ENCODE results near the gene TRMT10C. TPM values are rescaled to one million over a fixed set of nuclear protein-coding genes. Genes with fewer than 3 reads are reported as not detected.

TRMT10C gene
- total RNA-seq, 1 donor, result 38.4 TPM

DNA sequence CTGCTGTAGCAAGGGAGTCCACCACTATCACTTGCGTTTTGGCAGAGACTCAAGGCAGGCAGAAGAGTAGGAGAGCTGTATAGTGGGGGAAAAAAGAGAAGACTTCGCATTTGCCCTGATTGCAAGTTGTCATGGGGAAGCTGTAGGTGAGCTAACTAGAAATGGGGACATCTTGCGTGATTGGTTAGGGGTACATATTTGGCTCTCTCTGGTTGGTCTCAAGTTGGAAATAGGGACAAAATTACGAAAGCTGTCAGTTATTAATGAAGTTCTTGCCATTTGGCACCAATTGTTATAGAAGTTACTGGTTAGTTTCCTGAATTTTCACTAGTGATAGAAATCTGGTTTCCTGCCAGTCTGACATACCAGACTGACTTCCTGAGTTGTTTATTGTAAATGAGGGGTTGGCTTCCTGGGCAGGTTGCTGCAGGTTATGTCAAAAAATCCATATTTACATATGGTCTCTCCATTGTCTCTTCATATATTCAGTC, 40.4 kb upstream of the TRMT10C start:
- no peak for DNase-seq (ENCODE audit: low read depth)
- H3K4me3 ChIP-seq (ENCODE audit: low read depth, low read length), result no peak overlapping the region
- TF ChIP-seq, protein P1, sequence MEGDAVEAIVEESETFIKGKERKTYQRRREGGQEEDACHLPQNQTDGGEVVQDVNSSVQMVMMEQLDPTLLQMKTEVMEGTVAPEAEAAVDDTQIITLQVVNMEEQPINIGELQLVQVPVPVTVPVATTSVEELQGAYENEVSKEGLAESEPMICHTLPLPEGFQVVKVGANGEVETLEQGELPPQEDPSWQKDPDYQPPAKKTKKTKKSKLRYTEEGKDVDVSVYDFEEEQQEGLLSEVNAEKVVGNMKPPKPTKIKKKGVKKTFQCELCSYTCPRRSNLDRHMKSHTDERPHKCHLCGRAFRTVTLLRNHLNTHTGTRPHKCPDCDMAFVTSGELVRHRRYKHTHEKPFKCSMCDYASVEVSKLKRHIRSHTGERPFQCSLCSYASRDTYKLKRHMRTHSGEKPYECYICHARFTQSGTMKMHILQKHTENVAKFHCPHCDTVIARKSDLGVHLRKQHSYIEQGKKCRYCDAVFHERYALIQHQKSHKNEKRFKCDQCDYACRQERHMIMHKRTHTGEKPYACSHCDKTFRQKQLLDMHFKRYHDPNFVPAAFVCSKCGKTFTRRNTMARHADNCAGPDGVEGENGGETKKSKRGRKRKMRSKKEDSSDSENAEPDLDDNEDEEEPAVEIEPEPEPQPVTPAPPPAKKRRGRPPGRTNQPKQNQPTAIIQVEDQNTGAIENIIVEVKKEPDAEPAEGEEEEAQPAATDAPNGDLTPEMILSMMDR (IDR thresholded peaks at IDR 0.05; ENCODE audit: insufficient read depth, low read depth, low read length), result no peak

DNA sequence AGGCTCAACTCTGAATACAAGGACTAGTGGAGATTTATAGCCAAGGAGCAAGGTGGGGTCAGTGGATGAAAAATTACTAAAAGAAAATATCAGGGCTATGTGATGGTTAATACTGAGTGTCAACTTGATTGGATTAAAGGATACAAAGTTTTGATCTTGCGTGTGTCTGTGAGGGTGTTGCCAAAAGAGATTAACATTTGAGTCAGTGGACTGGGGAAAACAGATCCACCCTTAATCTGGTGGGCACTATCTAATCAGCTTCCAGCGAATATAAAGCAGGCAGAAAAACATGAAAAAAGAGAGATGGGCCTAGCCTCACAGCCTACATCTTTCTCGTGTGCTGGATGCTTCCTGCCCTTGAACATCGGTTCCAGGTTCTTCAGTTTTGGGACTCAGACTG, 34.2 kb upstream of the TRMT10C start:
- TF ChIP-seq, protein P1 (IDR thresholded peaks at IDR 0.05; ENCODE audit: insufficient read depth, low read depth, low read length), result no peak
- DNase-seq (ENCODE audit: low read depth), result no peak
- H3K4me3 ChIP-seq (ENCODE audit: low read depth, low read length), result no peak overlapping the region

DNA sequence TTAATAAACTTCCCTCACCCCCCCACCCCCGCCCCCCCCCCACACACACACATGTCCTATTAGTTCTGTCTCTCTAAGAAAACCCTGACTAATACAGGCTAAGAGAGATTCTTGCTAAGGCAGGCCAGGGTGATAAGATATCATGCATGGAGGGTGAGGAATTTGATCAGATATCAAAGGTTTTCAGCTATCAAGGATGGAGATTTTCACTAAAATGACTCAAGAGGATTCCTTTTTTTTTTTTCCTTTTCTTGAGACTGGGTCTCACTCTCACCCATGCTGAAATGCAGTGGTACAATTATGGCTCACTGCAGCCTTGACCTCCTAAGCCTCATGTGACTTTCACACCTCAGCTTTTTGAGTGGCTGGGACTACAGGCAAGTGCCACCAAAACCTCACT, 33.8 kb upstream of the TRMT10C start:
- no peak for DNase-seq (ENCODE audit: low read depth)
- TF ChIP-seq, protein P1 (IDR thresholded peaks at IDR 0.05; ENCODE audit: insufficient read depth, low read depth, low read length), result no peak
- H3K4me3 ChIP-seq (ENCODE audit: low read depth, low read length), result no peak overlapping the region

DNA sequence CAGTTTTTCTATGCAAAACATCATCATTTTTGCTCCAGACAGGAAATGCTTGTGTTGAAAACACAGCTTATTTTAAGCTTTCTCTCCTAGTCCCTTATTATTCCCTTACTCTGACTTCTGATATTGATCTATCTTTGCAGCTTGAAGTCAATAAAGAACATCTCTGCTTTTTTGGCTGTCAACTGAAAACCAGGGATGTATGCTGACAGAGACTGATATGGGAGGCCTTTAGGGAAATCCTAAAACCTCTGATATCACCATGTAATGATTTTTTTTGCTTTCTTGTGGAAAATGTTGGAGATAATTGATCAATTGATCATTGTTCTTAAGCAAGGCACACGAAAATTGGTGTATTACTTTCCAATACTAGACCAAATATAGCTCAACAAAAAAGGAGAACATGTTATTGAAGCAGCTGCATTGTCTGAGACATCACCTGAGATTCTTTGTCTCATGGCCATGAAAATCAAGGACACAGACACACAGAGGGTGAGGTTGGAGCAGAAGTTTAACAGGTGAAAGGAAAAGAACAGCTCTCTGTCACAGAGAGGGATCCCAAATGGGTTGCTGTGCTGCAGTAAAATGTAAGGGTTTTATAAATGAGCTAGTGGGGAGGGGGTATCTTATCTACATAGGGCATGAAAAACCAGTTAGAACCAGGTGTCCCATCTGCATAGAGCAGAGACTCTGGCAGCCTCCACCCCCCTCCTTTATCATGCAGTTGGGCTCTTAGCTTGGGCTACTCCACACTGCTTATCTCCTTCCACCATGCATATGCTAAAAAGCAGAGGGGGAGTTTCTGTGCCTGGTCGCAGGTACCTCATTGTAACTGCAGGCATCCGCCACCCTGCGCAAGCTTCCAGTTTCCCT, 31.6 kb upstream of the TRMT10C start:
- peak; percentile 37 for DNase-seq (ENCODE audit: low read depth)
- H3K4me3 ChIP-seq (ENCODE audit: low read depth, low read length), result no peak overlapping the region
- TF ChIP-seq, protein P1 (IDR thresholded peaks at IDR 0.05; ENCODE audit: insufficient read depth, low read depth, low read length), result no peak

DNA sequence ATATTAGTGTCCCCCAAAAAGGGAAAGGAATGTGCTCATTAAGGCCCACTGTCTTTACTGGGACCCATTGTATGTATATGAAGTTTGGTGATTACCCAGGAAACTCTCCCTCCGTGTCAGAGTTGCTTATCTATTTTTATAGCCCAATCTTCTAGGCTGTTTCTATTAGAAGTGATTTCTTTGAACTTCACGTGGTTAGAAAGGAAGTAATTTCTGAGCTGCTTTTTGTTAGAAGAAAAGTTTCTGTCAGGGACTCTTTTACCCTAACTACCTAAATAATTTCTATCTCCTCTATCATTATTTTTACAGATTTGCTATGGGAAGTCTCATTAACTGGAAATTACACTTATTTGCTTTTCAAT, 31.0 kb upstream of the TRMT10C start:
- H3K4me3 ChIP-seq (ENCODE audit: low read depth, low read length), result no peak overlapping the region
- DNase-seq (ENCODE audit: low read depth), result no peak

DNA sequence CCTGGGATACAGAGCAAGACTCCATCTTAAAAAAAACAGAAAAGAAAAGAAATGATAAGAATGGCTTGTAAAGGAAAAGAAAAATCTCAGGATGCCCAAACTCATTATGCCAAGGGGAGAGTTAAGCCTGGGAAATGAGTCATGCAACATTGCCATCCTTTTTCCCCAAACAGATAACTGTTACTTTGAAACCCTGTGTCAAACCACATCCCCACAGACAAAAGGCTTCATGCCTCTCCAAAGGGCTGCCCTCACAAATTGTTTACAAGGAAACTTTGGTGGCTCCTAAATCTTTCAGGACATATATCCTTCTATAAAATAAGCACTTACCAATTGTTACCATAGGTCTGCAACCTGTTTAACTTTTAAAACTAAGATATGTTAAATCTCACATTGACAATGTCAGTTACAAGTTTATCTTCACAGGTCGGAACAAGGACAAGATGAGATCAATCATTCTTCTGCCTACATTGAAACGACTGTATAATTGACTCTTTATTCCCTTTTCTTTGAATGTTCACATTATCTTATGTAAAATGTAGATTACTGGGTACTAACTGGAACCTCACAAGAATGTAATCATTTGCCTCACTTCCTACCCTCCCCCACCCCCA, 30.1 kb upstream of the TRMT10C start:
- TF ChIP-seq, protein P1 (IDR thresholded peaks at IDR 0.05; ENCODE audit: insufficient read depth, low read depth, low read length), result no peak
- peak; percentile 33 for DNase-seq (ENCODE audit: low read depth)
- no peak overlapping the region for H3K4me3 ChIP-seq (ENCODE audit: low read depth, low read length)

More for the DNA sequence above, 31.0 kb upstream of the TRMT10C start:
- TF ChIP-seq, protein P1 (IDR thresholded peaks at IDR 0.05; ENCODE audit: insufficient read depth, low read depth, low read length), result no peak
